ENCODE data around the gene OR2M5. TPM values are rescaled to one million over a fixed set of nuclear protein-coding genes. Genes with fewer than 3 reads are reported as not detected.

Gene OR2M5
- total and polyA plus RNA-seq, 7 donors = not detected

DNA sequence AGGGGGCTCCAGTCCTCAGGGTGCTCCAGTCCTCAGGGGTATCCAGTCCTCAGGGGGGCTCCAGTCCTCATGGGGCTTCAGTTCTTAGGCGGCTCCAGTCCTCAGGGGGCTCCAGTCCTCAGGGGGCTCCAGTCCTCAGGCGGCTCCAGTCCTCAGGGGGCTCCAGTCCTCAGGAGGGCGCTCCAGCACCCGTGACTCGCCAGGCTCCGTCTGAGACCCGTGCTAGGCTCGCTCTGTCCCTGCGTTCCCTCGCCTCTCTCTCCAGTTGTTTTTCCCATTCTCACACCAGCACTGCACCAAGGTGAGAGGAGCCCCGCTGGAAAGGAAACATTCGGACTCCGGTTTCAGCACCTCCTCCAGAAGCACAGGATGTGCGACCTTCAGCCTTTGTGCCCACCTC is 20.2 kb downstream of the OR2M5 start:
- Histone ChIP-seq H3K4me3 (no peak overlapping the region), H3K9me3 (no peaks in the 10 kb centered on the region), H3K27ac (no peak overlapping the region), H3K4me1 (no peaks in the 10 kb centered on the region), H3K36me3 (no peaks in the 10 kb centered on the region), H3K27me3 (no peaks in the 10 kb centered on the region)
- TF ChIP-seq, protein P1, sequence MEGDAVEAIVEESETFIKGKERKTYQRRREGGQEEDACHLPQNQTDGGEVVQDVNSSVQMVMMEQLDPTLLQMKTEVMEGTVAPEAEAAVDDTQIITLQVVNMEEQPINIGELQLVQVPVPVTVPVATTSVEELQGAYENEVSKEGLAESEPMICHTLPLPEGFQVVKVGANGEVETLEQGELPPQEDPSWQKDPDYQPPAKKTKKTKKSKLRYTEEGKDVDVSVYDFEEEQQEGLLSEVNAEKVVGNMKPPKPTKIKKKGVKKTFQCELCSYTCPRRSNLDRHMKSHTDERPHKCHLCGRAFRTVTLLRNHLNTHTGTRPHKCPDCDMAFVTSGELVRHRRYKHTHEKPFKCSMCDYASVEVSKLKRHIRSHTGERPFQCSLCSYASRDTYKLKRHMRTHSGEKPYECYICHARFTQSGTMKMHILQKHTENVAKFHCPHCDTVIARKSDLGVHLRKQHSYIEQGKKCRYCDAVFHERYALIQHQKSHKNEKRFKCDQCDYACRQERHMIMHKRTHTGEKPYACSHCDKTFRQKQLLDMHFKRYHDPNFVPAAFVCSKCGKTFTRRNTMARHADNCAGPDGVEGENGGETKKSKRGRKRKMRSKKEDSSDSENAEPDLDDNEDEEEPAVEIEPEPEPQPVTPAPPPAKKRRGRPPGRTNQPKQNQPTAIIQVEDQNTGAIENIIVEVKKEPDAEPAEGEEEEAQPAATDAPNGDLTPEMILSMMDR (IDR thresholded peaks at IDR 0.05) = no peak
- TF ChIP-seq POLR2A (IDR thresholded peaks at IDR 0.05) (no peak), POLR2AphosphoS5 (IDR thresholded peaks at IDR 0.05) (no peak), EP300 (IDR thresholded peaks at IDR 0.05) (no peak)
- intact Hi-C loops (cut with DNase I) = no loop called here
- WGBS, 2 donors = 93 to 94% methylated on average over 14 of the region's 14 CpGs
- no peak for DNase-seq

DNA sequence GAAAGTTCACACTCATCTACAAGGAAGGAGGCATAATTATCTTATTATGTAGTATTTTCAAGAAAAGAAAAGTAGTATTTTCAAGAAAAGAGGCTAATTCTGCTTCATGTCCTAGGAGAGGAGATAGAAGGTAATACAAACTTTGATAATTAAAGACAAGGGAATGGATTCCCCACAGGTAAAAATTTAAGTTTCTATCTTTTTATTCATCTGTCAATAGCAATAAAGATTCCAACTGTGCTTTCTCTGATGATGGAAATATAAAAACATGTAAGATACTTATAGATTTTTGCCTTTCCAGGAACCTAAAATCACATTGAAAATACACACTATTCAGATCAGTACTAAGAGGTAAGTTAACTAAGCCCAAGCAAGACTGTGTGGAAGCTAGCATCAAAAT is 29.6 kb downstream of the OR2M5 start, which contains the start of gene OR2M2:
Gene OR2M2 (plus strand): TSS at position 301 of the 400 bp plus-strand sequence. CDS start 5,165 bp downstream, outside the sequence.
- intact Hi-C loops (cut with DNase I) = no loop called here
- no peak for DNase-seq
- Histone ChIP-seq H3K27me3 (no peaks in the 10 kb centered on the region), H3K4me3 (no peak within 1 kb of the TSS), H3K4me1 (no peaks in the 10 kb centered on the region), H3K27ac (no peak within 1 kb of the TSS), H3K36me3 (no peaks in the 10 kb centered on the region), H3K9me3 (no peaks in the 10 kb centered on the region)
- no peak for TF ChIP-seq POLR2A (IDR thresholded peaks at IDR 0.05)
- no peak for TF ChIP-seq POLR2AphosphoS5 (IDR thresholded peaks at IDR 0.05)
- TF ChIP-seq, protein P1 (IDR thresholded peaks at IDR 0.05) = no peak
- TF ChIP-seq EP300 (IDR thresholded peaks at IDR 0.05) = no peak

DNA sequence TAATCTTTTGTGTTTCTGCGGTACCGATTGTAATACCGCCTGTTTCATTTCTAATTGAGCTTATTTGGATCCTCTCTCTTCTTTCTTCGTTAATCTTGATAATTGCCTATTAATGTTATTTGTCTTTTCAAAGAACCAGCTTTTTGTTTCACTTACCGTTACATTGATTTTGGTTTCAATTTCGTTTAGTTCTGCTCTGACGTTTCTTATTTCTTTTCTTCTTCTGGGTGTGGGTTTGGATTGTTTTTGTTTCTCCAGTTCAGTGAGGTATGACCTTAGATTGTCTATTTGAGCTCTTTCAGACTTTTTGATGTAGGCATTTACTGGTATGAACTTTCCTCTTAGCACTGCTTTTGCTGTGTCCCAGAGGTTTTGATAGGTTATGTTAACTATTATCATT is 39.0 kb downstream of the OR2M5 start:
- 63 to 65% methylated on average over 7 of the region's 7 CpGs for WGBS, 2 donors
- H3K27ac ChIP-seq = no peak overlapping the region

DNA sequence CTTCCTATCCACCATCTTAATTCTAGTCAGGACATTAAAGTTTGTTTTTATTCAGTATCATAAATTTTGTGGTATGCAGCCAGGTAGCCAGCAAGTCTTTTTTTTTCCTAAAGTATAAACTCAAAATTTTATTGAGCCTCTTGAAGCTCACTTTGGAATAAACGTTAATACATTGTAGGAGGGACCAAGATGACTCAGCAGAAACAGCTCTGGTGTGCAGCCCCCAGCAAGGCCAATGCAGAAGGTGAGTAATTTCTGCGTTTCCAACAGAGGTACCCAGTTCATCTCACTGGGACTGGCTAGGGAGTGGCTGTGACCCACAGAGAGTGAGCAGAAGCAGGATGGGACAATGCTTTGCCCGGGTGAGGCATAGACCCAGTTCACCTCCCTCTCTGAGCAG is 42.4 kb downstream of the OR2M5 start:
- intact Hi-C loops (cut with DNase I) = no loop called here
- WGBS, 2 donors = 72 to 73% methylated on average over 3 of the region's 3 CpGs
- DNase-seq = no peak
- peaks cover 0 to 6% (median 2%) of the 10 kb centered on the region in 4 donors for H3K9me3 ChIP-seq
- H3K27ac ChIP-seq = no peak overlapping the region
- H3K4me3 ChIP-seq = no peak overlapping the region
- no peak for TF ChIP-seq POLR2AphosphoS5 (IDR thresholded peaks at IDR 0.05)
- TF ChIP-seq, protein P1 (IDR thresholded peaks at IDR 0.05) = no peak
- no peak for TF ChIP-seq EP300 (IDR thresholded peaks at IDR 0.05)
- TF ChIP-seq POLR2A (IDR thresholded peaks at IDR 0.05) = no peak
- no peaks in the 10 kb centered on the region for H3K27me3 ChIP-seq
- H3K4me1 ChIP-seq = no peaks in the 10 kb centered on the region
- H3K36me3 ChIP-seq = no peaks in the 10 kb centered on the region

More for the DNA sequence above, 39.0 kb downstream of the OR2M5 start:
- no peaks in the 10 kb centered on the region for H3K4me1 ChIP-seq
- H3K4me3 ChIP-seq = no peak overlapping the region
- H3K36me3 ChIP-seq = no peaks in the 10 kb centered on the region
- no peak for DNase-seq
- TF ChIP-seq EP300 (IDR thresholded peaks at IDR 0.05) (no peak), POLR2A (IDR thresholded peaks at IDR 0.05) (no peak), POLR2AphosphoS5 (IDR thresholded peaks at IDR 0.05) (no peak)
- TF ChIP-seq, protein P1 (IDR thresholded peaks at IDR 0.05) = no peak
- no peaks in the 10 kb centered on the region for H3K27me3 ChIP-seq
- peaks cover 0 to 4% (median 2%) of the 10 kb centered on the region in 4 donors for H3K9me3 ChIP-seq
- intact Hi-C loops (cut with DNase I) = no loop called here

DNA sequence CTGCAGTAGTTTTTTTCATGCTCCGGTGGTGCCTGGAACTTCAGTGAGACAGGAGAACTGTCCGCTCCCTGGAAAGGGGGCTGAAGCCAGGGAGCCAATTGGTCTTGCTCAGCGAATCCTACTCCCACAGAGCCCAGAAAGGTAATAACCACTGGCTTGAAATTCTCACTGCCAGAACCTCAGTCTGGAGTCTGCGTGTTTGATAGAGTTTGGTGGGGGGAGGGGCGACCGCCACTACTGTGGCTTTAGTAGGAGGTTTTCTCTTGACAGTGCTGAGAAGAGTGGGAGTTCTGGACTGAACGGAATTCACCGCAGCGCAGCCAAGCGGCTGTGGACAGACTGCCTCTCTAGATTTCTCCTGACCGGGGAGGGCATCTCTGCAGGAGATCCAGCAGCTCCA is 44.1 kb downstream of the OR2M5 start:
- TF ChIP-seq POLR2A (IDR thresholded peaks at IDR 0.05) (no peak), POLR2AphosphoS5 (IDR thresholded peaks at IDR 0.05) (no peak), EP300 (IDR thresholded peaks at IDR 0.05) (no peak)
- TF ChIP-seq, protein P1 (IDR thresholded peaks at IDR 0.05) = no peak
- H3K4me3 ChIP-seq = no peak overlapping the region
- intact Hi-C loops (cut with DNase I) = no loop called here
- peaks cover 0 to 6% (median 0%) of the 10 kb centered on the region in 4 donors for H3K9me3 ChIP-seq
- H3K4me1 ChIP-seq = no peaks in the 10 kb centered on the region
- 55 to 68% methylated on average over 11 of the region's 11 CpGs for WGBS, 2 donors
- H3K27me3 ChIP-seq = no peaks in the 10 kb centered on the region
- no peak for DNase-seq
- H3K27ac ChIP-seq = no peak overlapping the region
- H3K36me3 ChIP-seq = no peaks in the 10 kb centered on the region
